ENCODE results near the gene POLD2.

Gene POLD2

GRCh38 chr7:44068054-44068453, 55.3 kb downstream of the POLD2 start:
- H2AFZ ChIP-seq (ENCODE audit: low read length) = no peak overlapping the region
- H3K4me2 ChIP-seq (ENCODE audit: low read depth, low read length, poor library complexity, severe bottlenecking) = no peak overlapping the region
- H3K4me3 ChIP-seq (ENCODE audit: low read length, poor library complexity, severe bottlenecking) = no peak overlapping the region
- H3K36me3 ChIP-seq (ENCODE audit: insufficient read depth, low read length) = peaks cover 4% of the 10 kb centered on the region; the same call in 1 of the 2 replicates
- no peak for TF ChIP-seq EZH2phosphoT487 (IDR thresholded peaks at IDR 0.05; ENCODE audit: borderline replicate concordance)
- TF ChIP-seq, protein P1, sequence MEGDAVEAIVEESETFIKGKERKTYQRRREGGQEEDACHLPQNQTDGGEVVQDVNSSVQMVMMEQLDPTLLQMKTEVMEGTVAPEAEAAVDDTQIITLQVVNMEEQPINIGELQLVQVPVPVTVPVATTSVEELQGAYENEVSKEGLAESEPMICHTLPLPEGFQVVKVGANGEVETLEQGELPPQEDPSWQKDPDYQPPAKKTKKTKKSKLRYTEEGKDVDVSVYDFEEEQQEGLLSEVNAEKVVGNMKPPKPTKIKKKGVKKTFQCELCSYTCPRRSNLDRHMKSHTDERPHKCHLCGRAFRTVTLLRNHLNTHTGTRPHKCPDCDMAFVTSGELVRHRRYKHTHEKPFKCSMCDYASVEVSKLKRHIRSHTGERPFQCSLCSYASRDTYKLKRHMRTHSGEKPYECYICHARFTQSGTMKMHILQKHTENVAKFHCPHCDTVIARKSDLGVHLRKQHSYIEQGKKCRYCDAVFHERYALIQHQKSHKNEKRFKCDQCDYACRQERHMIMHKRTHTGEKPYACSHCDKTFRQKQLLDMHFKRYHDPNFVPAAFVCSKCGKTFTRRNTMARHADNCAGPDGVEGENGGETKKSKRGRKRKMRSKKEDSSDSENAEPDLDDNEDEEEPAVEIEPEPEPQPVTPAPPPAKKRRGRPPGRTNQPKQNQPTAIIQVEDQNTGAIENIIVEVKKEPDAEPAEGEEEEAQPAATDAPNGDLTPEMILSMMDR (conservative IDR thresholded peaks at IDR 0.05; ENCODE audit: low read length) = no peak
- peaks cover 6% of the 10 kb centered on the region for H4K20me1 ChIP-seq (ENCODE audit: insufficient read depth, low read length, poor library complexity, severe bottlenecking)
- H3F3A ChIP-seq (ENCODE audit: low read depth) = no peaks in the 10 kb centered on the region
- peaks cover 22% of the 10 kb centered on the region for H3K4me1 ChIP-seq (ENCODE audit: insufficient read depth, low read length, poor library complexity, severe bottlenecking)
- no peaks in the 10 kb centered on the region for H3K9me3 ChIP-seq (ENCODE audit: insufficient read depth, low read depth, low read length)
- H3K79me2 ChIP-seq (ENCODE audit: insufficient read depth, low read length) = no peaks in the 10 kb centered on the region
- no peak overlapping the region for H3K9ac ChIP-seq (ENCODE audit: low read depth, low read length, poor library complexity, severe bottlenecking)
- H3K9me2 ChIP-seq (replicated peaks; ENCODE audit: low read depth, low read length) = no peaks in the 10 kb centered on the region
- no peaks in the 10 kb centered on the region for H3K27me3 ChIP-seq (ENCODE audit: insufficient read depth, low read length, poor library complexity, severe bottlenecking)

DNA sequence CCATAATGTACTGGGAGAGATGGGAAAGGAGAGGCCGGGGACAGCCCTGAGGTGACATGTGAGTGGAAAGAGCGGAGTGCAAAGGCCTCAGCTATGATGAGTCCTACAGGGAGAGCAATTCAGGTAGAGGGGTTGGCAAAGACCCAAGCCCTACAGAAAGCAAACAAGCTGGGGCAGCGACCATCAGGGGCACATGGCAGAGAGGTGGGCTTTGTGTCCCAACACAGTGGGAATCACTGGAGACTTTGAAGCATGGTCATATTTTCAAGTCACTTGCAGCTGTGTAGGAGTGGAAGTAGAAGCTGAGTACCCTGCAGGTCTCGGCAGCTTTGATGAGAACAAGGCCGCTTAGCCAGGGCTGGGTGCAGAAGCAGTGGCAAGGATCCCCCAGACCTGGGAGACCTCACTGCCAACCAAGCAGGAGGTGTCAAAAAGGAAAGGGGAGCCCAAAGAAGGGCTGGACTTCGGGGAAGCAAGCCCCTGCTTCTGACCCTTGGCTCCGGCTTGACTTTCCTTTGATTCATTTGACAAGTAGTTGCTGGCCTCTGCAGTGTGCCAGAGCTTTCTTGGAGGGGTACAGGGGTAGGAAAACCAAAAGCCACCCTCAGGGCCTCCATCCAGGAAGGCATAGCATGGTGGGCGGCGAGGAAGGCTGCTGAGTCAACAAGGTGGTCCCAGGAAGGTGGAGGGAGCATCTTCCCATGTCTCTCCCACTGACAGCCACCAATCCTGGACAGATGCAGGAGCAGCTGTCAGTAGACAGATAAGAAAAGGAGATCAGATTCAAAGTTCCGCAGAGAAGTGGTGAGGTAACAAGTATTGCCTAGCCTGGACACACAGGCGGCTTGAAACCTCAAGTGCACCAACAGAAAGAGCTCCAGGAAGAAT, 56.0 kb downstream of the POLD2 start:
- H3F3A ChIP-seq (ENCODE audit: low read depth) = no peaks in the 10 kb centered on the region
- no peaks in the 10 kb centered on the region for H4K20me1 ChIP-seq (ENCODE audit: insufficient read depth, low read length, poor library complexity, severe bottlenecking)
- H3K9me2 ChIP-seq (replicated peaks; ENCODE audit: low read depth, low read length) = no peaks in the 10 kb centered on the region
- H3K4me1 ChIP-seq (ENCODE audit: insufficient read depth, low read length, poor library complexity, severe bottlenecking) = peaks cover 15% of the 10 kb centered on the region
- no peak overlapping the region for H3K4me3 ChIP-seq (ENCODE audit: low read length, poor library complexity, severe bottlenecking)
- no peak for TF ChIP-seq EZH2phosphoT487 (IDR thresholded peaks at IDR 0.05; ENCODE audit: borderline replicate concordance)
- TF ChIP-seq, protein P1 (conservative IDR thresholded peaks at IDR 0.05; ENCODE audit: low read length) = no peak
- no peaks in the 10 kb centered on the region for H3K27me3 ChIP-seq (ENCODE audit: insufficient read depth, low read length, poor library complexity, severe bottlenecking)
- H3K9me3 ChIP-seq (ENCODE audit: insufficient read depth, low read depth, low read length) = no peaks in the 10 kb centered on the region
- no peak overlapping the region for H2AFZ ChIP-seq (ENCODE audit: low read length)
- H3K4me2 ChIP-seq (ENCODE audit: low read depth, low read length, poor library complexity, severe bottlenecking) = no peak overlapping the region
- H3K9ac ChIP-seq (ENCODE audit: low read depth, low read length, poor library complexity, severe bottlenecking) = no peak overlapping the region
- H3K36me3 ChIP-seq (ENCODE audit: insufficient read depth, low read length) = no peaks in the 10 kb centered on the region
- no peaks in the 10 kb centered on the region for H3K79me2 ChIP-seq (ENCODE audit: insufficient read depth, low read length)

DNA sequence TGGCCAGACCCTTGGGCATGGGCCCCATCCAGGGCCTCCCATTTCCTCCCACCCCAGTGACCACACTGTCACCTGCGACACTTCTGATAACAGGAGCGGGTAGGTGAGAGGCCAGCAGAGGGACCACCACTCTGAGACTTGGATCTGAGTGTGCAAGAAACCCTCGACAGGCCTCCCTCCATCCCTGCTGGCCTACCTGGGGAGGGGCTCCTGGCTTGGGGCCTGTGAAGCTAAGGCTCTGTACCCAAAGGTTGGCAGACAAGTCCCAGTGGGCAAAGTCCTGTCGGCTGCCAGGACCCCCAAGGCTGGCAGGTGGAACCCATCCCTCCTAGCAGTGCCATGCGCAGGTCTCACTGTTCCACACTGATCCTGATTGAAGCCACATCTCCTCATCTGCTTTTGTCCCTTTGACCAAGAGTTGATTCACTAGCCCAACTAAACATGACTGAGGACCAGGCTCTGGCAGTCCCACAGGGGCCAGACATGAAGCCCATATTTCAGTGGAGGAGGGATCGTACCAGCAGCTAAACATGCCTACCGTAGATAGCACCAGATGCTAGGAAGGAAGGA, 56.8 kb downstream of the POLD2 start:
- Histone ChIP-seq H3K4me1 (ENCODE audit: insufficient read depth, low read length, poor library complexity, severe bottlenecking) (peaks cover 11% of the 10 kb centered on the region), H3K4me3 (ENCODE audit: low read length, poor library complexity, severe bottlenecking) (no peak overlapping the region), H3K4me2 (ENCODE audit: low read depth, low read length, poor library complexity, severe bottlenecking) (no peak overlapping the region), H3K27me3 (ENCODE audit: insufficient read depth, low read length, poor library complexity, severe bottlenecking) (no peaks in the 10 kb centered on the region), H3F3A (ENCODE audit: low read depth) (no peaks in the 10 kb centered on the region), H3K79me2 (ENCODE audit: insufficient read depth, low read length) (no peaks in the 10 kb centered on the region), H3K36me3 (ENCODE audit: insufficient read depth, low read length) (peaks cover 5% of the 10 kb centered on the region; the same call in 1 of the 2 replicates), H3K9me3 (ENCODE audit: insufficient read depth, low read depth, low read length) (no peaks in the 10 kb centered on the region), H4K20me1 (ENCODE audit: insufficient read depth, low read length, poor library complexity, severe bottlenecking) (no peaks in the 10 kb centered on the region), H3K9me2 (replicated peaks; ENCODE audit: low read depth, low read length) (no peaks in the 10 kb centered on the region), H2AFZ (ENCODE audit: low read length) (no peak overlapping the region), H3K9ac (ENCODE audit: low read depth, low read length, poor library complexity, severe bottlenecking) (no peak overlapping the region)
- no peak for TF ChIP-seq EZH2phosphoT487 (IDR thresholded peaks at IDR 0.05; ENCODE audit: borderline replicate concordance)
- TF ChIP-seq, protein P1 (conservative IDR thresholded peaks at IDR 0.05; ENCODE audit: low read length) = no peak

All from Loucy (cell line).